Kidney (tissue), 14 donors: Measurements from ENCODE around the gene TRERF1. TPM values are rescaled to one million over a fixed set of nuclear protein-coding genes. Genes with fewer than 3 reads are reported as not detected.

ENCODE experiments used
- DNase-seq, 5 donors: peaks; one replicate each; pipeline ENCODE4 v3.0.0-alpha.2; 2013 to 2020
- FAIRE-seq: peaks from 2 replicates; lab custom pipeline; 2012; peaks lifted over from hg19 to GRCh38; lab: Jason Lieb, UNC
- H3K27ac ChIP-seq, 2 donors: one replicate each; pipeline ENCODE4 v1.7.0; 2013; ENCODE audit warnings: low read depth in 2 of 2, low read length in 2 of 2, inconsistent platforms in 1 of 2
- H3K27me3 ChIP-seq: one replicate; pipeline ENCODE4 v1.7.1; 2013; ENCODE audit warnings: low read length, inconsistent platforms; ENCODE audit not compliant: control insufficient read depth, insufficient read depth
- H3K36me3 ChIP-seq, 3 donors: one replicate each; pipeline versions ENCODE4 v1.7.0 to v1.7.1; 2013; ENCODE audit warnings: low read length in 3 of 3, control low read depth in 1 of 3, inconsistent platforms in 1 of 3; ENCODE audit not compliant: insufficient read depth in 3 of 3, control insufficient read depth in 2 of 3
- H3K4me1 ChIP-seq, 3 donors: one replicate each; pipeline versions ENCODE4 v1.7.0 to v1.7.1; 2013; ENCODE audit warnings: low read length in 3 of 3, inconsistent platforms in 1 of 3, low read depth in 1 of 3; ENCODE audit not compliant: control insufficient read depth in 2 of 3, insufficient read depth in 2 of 3
- H3K4me3 ChIP-seq, 3 donors: one replicate each; pipeline versions ENCODE4 v1.7.0 to v1.8.1; 2013; ENCODE audit warnings: low read length in 3 of 3, control low read depth in 1 of 3, inconsistent platforms in 1 of 3
- H3K9ac ChIP-seq, 3 donors: one replicate each; pipeline versions ENCODE4 v1.7.0 to v1.7.1; 2013; ENCODE audit warnings: low read length in 3 of 3, control low read depth in 1 of 3, inconsistent platforms in 1 of 3
- H3K9me3 ChIP-seq, 3 donors: one replicate each; pipeline versions ENCODE4 v1.7.0 to v1.7.1; 2013; ENCODE audit warnings: low read length in 3 of 3, control low read depth in 1 of 3, inconsistent platforms in 1 of 3; ENCODE audit not compliant: control insufficient read depth in 2 of 3, insufficient read depth in 1 of 3
- intact Hi-C: fragments of 100-400 bp; cut with DNase I; formaldehyde crosslinking; loops from one replicate; pipeline ENCODE4 v1.11.1; 2022
- polyA plus RNA-seq: library from polyadenylated mRNA; stranded (reverse); fragments of 350-450 nt; fragmentation: Illumina TruSeq; extraction: RNeasy Lipid Tissue Mini Kit (QIAGEN cat#74804); gene quantifications from one replicate; pipeline ENCODE4 v1.2.3, GENCODE V29; 2014; ENCODE audit warnings: low read depth, low replicate concordance; ENCODE audit not compliant: insufficient read depth
- total RNA-seq: library from RNA; stranded (reverse); fragmentation: NEBNext Ultra II Directional; extraction: Animal tissue kit (Norgen Biotek cat#: 25700); gene quantifications from one replicate; pipeline ENCODE4 v1.2.1, GENCODE V29; 2021
- TF ChIP-seq, protein P1 (sequence below): IDR thresholded peaks from 3 replicates; pipeline ENCODE4 v1.5.1; 2012; ENCODE audit warnings: mild to moderate bottlenecking, moderate library complexity, borderline replicate concordance; ENCODE audit not compliant: insufficient read depth; ENCODE audit errors: extremely low read depth
- donor health status: control.
- donor health status: control.
- donor health status: control.
- donor health status: control.
- donor health status: control.
- donor health status: DM: yes; HTN: yes; CAD: no.
- donor health status: Normal renal cell carcinoma (clear cell type).

Gene TRERF1
- total and polyA plus RNA-seq, 2 donors from 2014 or later = 1.5 to 8.4 TPM

GRCh38 chr6:42188406-42188805 lies 263.3 kb downstream of the TRERF1 start:
- intact Hi-C loops = no loop called here
- DNase-seq = no peak
- H3K4me1 ChIP-seq = no peaks in the 10 kb centered on the region
- no peak for FAIRE-seq
- no peak overlapping the region for H3K27ac ChIP-seq
- H3K4me3 ChIP-seq = no peak overlapping the region
- TF ChIP-seq, protein P1, sequence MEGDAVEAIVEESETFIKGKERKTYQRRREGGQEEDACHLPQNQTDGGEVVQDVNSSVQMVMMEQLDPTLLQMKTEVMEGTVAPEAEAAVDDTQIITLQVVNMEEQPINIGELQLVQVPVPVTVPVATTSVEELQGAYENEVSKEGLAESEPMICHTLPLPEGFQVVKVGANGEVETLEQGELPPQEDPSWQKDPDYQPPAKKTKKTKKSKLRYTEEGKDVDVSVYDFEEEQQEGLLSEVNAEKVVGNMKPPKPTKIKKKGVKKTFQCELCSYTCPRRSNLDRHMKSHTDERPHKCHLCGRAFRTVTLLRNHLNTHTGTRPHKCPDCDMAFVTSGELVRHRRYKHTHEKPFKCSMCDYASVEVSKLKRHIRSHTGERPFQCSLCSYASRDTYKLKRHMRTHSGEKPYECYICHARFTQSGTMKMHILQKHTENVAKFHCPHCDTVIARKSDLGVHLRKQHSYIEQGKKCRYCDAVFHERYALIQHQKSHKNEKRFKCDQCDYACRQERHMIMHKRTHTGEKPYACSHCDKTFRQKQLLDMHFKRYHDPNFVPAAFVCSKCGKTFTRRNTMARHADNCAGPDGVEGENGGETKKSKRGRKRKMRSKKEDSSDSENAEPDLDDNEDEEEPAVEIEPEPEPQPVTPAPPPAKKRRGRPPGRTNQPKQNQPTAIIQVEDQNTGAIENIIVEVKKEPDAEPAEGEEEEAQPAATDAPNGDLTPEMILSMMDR = no peak
- no peaks in the 10 kb centered on the region for H3K36me3 ChIP-seq
- H3K9me3 ChIP-seq = no peaks in the 10 kb centered on the region
- H3K9ac ChIP-seq = no peak overlapping the region
- H3K27me3 ChIP-seq = no peaks in the 10 kb centered on the region

DNA sequence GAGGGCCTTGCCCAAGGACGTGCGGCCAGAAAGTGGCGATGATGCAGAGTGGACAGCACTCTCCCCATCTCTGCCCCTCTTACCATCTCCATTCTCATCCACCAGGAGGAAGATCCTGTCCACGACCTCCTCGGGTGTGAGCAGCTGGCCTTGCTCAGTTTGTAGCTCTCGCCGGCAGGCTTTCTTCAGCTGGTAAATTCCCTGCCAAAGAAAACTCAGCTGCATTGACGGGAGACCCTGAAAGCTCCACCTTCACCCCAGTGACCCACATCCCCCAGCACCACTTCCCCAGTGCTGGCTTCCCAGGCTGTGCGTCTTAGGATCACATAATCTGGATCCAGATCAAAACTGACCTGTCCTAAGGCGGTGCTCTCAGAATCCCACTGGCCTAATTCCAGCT lies 266.1 kb downstream of the TRERF1 start:
- intact Hi-C loops = no loop called here
- DNase-seq (peak in 3 of 5 donors; percentile 59 to 87 (median 67)), FAIRE-seq (no peak)
- no peak overlapping the region for H3K4me3 ChIP-seq
- TF ChIP-seq, protein P1 = no peak
- H3K36me3 ChIP-seq = no peaks in the 10 kb centered on the region
- H3K4me1 ChIP-seq = no peaks in the 10 kb centered on the region
- H3K27me3 ChIP-seq = no peaks in the 10 kb centered on the region
- no peak overlapping the region for H3K9ac ChIP-seq
- H3K27ac ChIP-seq = no peak overlapping the region
- no peaks in the 10 kb centered on the region for H3K9me3 ChIP-seq

DNA sequence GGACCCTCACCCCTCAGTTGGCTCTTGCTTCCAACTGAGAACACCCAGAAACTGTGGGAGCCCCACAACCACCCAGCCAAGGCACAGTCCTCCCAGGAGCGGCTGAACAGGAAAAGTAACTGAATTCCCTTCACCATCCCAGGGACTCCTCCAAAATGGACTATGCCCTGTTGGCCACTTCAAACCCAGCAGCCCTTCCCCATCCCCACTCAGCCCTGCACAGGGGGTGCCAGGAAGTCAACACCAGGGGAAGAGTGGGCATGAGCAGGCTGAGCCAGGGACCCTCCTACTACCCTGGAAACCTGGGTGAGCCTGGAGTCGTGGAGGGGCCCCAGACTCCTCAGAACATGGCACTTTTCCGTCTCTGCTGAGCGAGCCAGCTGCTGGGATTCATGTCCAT lies 267.3 kb downstream of the TRERF1 start:
- Histone ChIP-seq H3K36me3 (no peaks in the 10 kb centered on the region), H3K4me1 (no peaks in the 10 kb centered on the region), H3K27me3 (no peaks in the 10 kb centered on the region), H3K9ac (no peak overlapping the region), H3K4me3 (no peak overlapping the region), H3K27ac (no peak overlapping the region), H3K9me3 (no peaks in the 10 kb centered on the region)
- no peak for FAIRE-seq
- no peak for DNase-seq
- TF ChIP-seq, protein P1 = no peak
- intact Hi-C loops = no loop called here

DNA sequence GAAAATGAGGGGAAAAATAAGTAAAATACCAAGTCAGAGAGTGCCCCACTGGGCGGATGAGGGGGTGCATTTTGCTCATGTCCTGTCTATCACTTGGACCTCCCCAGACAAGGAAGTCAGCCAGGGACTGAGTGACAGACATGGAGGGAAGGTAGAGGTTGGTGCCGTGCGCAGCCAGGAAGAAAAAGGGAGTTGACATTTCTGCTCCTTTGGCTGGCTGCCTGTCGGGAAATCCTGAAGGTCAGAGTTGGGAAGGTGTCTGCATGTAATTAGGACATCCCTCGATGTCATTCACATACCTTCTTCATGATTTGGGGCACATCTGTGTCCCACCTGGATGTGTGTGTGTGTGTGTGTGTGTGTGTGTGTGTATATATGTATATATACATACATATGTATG lies 269.6 kb downstream of the TRERF1 start:
- Histone ChIP-seq H3K27ac (no peak overlapping the region), H3K4me3 (no peak overlapping the region), H3K36me3 (no peaks in the 10 kb centered on the region), H3K9me3 (no peaks in the 10 kb centered on the region), H3K9ac (no peak overlapping the region), H3K4me1 (peaks cover 0 to 2% (median 0%) of the 10 kb centered on the region in 3 donors), H3K27me3 (no peaks in the 10 kb centered on the region)
- FAIRE-seq (no peak), DNase-seq (no peak)
- TF ChIP-seq, protein P1 = no peak
- intact Hi-C loops = no loop called here
